ENCODE results near the gene ZBTB45. TPM values are rescaled to one million over a fixed set of nuclear protein-coding genes. Genes with fewer than 3 reads are reported as not detected.
A peak's percentile ranks its signal among the peaks of the same experiment; 100 is the strongest.

The ZBTB45 gene
- total and polyA plus RNA-seq, 10 donors: 4.0 to 16.0 (median 12.0) TPM

- H3K4me1 ChIP-seq: peaks cover 32 to 73% (median 46%) of the 10 kb centered on the region in 6 donors
- 90 to 98% (median 96%) methylated on average over 12 to 13 of the region's 13 CpGs for WGBS, 5 donors
- H3K9me3 ChIP-seq: no peaks in the 10 kb centered on the region
- TF ChIP-seq POLR2A (IDR thresholded peaks at IDR 0.05): no peak
- no peak for TF ChIP-seq CTCF (IDR thresholded peaks at IDR 0.05 in 8 of 11, conservative IDR thresholded peaks at IDR 0.05 in 3 of 11)
- TF ChIP-seq POLR2AphosphoS5 (IDR thresholded peaks at IDR 0.05): peak in 2 of 3 donors; percentile 54 to 69
- no peak overlapping the region for H3K27ac ChIP-seq
- no peaks in the 10 kb centered on the region for H3K27me3 ChIP-seq (replicated peaks in 1 of 7)
- H3K36me3 ChIP-seq: peaks cover 14 to 88% (median 71%) of the 10 kb centered on the region in 6 donors
- no peak for DNase-seq
- no peak overlapping the region for H3K4me3 ChIP-seq
- intact Hi-C loops (cut with DNase I; ENCODE audit: low total_unique reads): no loop called here
These were observed 30.9 kb upstream of the ZBTB45 start for GRCh38 chr19:58550362-58551122.

GRCh38 chr19:58549664-58550361 lies 30.2 kb upstream of the ZBTB45 start:
- Histone ChIP-seq H3K4me1 (peaks cover 32 to 75% (median 47%) of the 10 kb centered on the region in 6 donors), H3K36me3 (peaks cover 14 to 87% (median 70%) of the 10 kb centered on the region in 6 donors), H3K27ac (no peak overlapping the region), H3K4me3 (no peak overlapping the region), H3K9me3 (no peaks in the 10 kb centered on the region), H3K27me3 (replicated peaks in 1 of 7) (no peaks in the 10 kb centered on the region)
- intact Hi-C loops (cut with DNase I; ENCODE audit: low total_unique reads): no loop called here
- 88 to 96% (median 92%) methylated on average over 6 to 11 of the region's 11 CpGs for WGBS, 5 donors
- no peak for DNase-seq
- no peak for TF ChIP-seq POLR2A (IDR thresholded peaks at IDR 0.05)
- no peak for TF ChIP-seq CTCF (IDR thresholded peaks at IDR 0.05 in 8 of 11, conservative IDR thresholded peaks at IDR 0.05 in 3 of 11)
- peak in 1 of 3 donors; percentile 21 for TF ChIP-seq POLR2AphosphoS5 (IDR thresholded peaks at IDR 0.05)

- DNase-seq: no peak
- TF ChIP-seq POLR2A (IDR thresholded peaks at IDR 0.05) (no peak), POLR2AphosphoS5 (IDR thresholded peaks at IDR 0.05) (peak in 1 of 3 donors; percentile 43), CTCF (IDR thresholded peaks at IDR 0.05 in 8 of 11, conservative IDR thresholded peaks at IDR 0.05 in 3 of 11) (no peak)
- intact Hi-C loops (cut with DNase I; ENCODE audit: low total_unique reads): no loop called here
- Histone ChIP-seq H3K36me3 (peaks cover 14 to 87% (median 70%) of the 10 kb centered on the region in 6 donors), H3K27me3 (replicated peaks in 1 of 7) (no peaks in the 10 kb centered on the region), H3K27ac (no peak overlapping the region), H3K9me3 (no peaks in the 10 kb centered on the region), H3K4me1 (peaks cover 29 to 69% (median 41%) of the 10 kb centered on the region in 6 donors), H3K4me3 (no peak overlapping the region)
- 86 to 94% (median 94%) methylated on average over 13 to 20 of the region's 20 CpGs for WGBS, 5 donors
These were observed 29.5 kb upstream of the ZBTB45 start for GRCh38 chr19:58548859-58549663.

Measured in spleen (tissue), 11 donors.